ENCODE results near the gene RUVBL1. TPM values are rescaled to one million over a fixed set of nuclear protein-coding genes. Genes with fewer than 3 reads are reported as not detected.

Gene RUVBL1
- total RNA-seq, 4 donors from 2014 or later, result 16.3 to 35.6 (median 28.3) TPM

DNA sequence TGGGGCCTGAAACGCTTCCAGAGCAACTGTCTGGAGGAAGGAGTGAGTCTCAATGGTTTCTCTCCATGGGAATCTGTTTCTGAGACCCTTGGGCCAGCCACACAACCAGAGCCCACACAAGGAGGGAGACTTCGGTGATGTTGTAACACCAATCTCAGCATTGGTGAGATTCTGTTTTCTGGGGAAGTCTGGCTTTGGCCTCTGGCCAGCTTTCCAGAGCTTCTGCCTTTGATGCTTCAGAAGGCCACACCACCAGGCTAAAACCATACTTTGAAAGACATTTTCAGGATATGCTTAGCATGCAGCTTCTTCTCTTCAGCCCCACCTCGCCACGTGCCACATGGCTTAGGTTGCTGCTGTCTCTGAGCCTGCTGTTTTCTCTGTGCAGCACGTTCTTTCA is 26.0 kb upstream of the RUVBL1 start:
- Histone ChIP-seq H3K4me1 (peaks cover 8% of the 10 kb centered on the region), H3K9me3 (no peaks in the 10 kb centered on the region), H3K4me3 (no peak overlapping the region), H3K27ac (no peak overlapping the region), H3K27me3 (no peaks in the 10 kb centered on the region), H3K36me3 (no peaks in the 10 kb centered on the region)
- WGBS, result 51% methylated on average over 5 of the region's 5 CpGs
- no peak for DNase-seq (ENCODE audit: low spot score in 2 of 2)
- TF ChIP-seq POLR2AphosphoS5 (IDR thresholded peaks at IDR 0.05), result no peak
- TF ChIP-seq EP300 (IDR thresholded peaks at IDR 0.05), result no peak
- no peak for TF ChIP-seq POLR2A (IDR thresholded peaks at IDR 0.05)
- TF ChIP-seq, protein P1, sequence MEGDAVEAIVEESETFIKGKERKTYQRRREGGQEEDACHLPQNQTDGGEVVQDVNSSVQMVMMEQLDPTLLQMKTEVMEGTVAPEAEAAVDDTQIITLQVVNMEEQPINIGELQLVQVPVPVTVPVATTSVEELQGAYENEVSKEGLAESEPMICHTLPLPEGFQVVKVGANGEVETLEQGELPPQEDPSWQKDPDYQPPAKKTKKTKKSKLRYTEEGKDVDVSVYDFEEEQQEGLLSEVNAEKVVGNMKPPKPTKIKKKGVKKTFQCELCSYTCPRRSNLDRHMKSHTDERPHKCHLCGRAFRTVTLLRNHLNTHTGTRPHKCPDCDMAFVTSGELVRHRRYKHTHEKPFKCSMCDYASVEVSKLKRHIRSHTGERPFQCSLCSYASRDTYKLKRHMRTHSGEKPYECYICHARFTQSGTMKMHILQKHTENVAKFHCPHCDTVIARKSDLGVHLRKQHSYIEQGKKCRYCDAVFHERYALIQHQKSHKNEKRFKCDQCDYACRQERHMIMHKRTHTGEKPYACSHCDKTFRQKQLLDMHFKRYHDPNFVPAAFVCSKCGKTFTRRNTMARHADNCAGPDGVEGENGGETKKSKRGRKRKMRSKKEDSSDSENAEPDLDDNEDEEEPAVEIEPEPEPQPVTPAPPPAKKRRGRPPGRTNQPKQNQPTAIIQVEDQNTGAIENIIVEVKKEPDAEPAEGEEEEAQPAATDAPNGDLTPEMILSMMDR (IDR thresholded peaks at IDR 0.05), result no peak

DNA sequence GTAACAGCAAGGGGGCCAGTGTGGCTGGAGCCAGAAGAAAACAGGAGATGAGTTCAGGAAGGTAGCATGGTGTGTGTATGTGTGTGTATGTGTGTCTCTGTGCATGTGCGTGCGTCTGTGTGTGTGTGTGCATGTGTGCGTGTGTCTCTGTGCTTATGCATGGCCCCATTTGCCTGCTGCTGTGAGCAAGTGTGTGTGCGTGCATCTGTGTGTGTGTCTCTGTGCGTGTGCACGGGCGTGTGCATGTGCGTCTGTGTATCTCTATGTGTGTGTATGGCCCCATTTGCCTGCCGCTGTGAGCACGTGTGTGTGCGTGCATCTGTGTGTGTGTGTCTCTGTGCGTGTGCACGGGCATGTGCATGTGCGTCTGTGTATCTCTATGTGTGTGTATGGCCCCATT is 22.6 kb upstream of the RUVBL1 start:
- Histone ChIP-seq H3K27ac (no peak overlapping the region), H3K27me3 (no peaks in the 10 kb centered on the region), H3K4me1 (no peaks in the 10 kb centered on the region), H3K9me3 (no peaks in the 10 kb centered on the region), H3K4me3 (no peak overlapping the region), H3K36me3 (no peaks in the 10 kb centered on the region)
- TF ChIP-seq, protein P1 (IDR thresholded peaks at IDR 0.05), result no peak
- TF ChIP-seq EP300 (IDR thresholded peaks at IDR 0.05) (no peak), POLR2A (IDR thresholded peaks at IDR 0.05) (no peak), POLR2AphosphoS5 (IDR thresholded peaks at IDR 0.05) (no peak)
- 93% methylated on average over 7 of the region's 14 CpGs for WGBS
- DNase-seq (ENCODE audit: low spot score in 2 of 2), result no peak

DNA sequence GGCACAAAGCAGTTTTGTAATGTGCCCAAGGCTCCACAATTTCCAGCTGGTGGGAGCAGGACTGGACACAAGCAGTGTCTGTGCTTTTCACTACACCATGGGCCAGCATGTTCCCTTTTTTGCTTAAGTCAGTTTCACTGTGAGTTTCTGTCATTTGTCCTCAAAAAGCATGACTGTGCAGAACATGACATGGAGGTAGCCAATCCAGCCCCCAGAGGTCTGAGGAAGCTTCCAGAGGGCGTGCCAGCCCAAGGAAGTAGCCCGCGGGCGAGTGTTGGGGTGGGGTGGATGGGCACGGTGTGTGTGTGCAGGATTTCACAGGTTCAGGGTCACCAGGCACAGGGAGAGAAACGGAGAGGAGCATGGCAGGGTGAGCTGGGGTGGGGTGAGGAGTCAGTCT is 21.7 kb upstream of the RUVBL1 start:
- no peak for DNase-seq (ENCODE audit: low spot score in 2 of 2)
- TF ChIP-seq, protein P1 (IDR thresholded peaks at IDR 0.05), result no peak
- TF ChIP-seq EP300 (IDR thresholded peaks at IDR 0.05), result no peak
- no peak for TF ChIP-seq POLR2A (IDR thresholded peaks at IDR 0.05)
- no peak for TF ChIP-seq POLR2AphosphoS5 (IDR thresholded peaks at IDR 0.05)
- H3K27me3 ChIP-seq, result no peaks in the 10 kb centered on the region

DNA sequence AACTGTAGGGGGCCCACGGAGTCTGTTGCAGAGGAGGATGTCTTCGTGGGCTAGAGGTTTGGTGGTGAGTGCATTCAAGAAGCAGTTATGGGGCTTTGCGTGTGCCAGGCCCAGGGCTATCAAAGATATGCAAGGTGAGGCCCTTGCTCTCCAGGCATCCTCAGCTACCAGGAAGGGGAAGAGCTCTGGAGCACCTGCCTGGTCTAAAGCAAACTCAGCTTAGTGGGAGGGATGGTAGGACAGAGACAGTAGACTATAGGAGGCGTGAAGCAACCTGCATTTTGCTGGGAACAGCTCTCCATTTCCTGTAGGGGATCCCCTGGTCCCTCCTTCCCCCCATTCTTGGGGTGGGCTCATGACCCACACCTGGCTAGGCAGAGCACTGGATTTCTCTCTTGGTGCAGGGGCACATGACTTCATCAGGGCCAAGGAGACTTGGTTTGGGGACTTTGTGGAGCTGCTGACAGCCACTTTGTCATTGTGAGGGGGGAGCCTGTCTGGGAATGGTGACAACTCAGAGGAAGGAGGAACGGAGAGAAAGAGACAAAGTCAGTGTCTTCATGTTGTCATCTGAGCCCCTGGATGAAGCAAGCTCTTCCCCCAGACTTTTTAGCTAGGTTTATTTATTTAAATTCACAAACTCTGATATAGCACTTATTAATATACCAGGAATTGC is 21.0 kb upstream of the RUVBL1 start:
- 78% methylated on average over 5 of the region's 5 CpGs for WGBS
- Histone ChIP-seq H3K36me3 (no peaks in the 10 kb centered on the region), H3K4me1 (no peaks in the 10 kb centered on the region), H3K27ac (no peak overlapping the region), H3K27me3 (no peaks in the 10 kb centered on the region), H3K4me3 (no peak overlapping the region), H3K9me3 (no peaks in the 10 kb centered on the region)
- no peak for DNase-seq (ENCODE audit: low spot score in 2 of 2)
- TF ChIP-seq POLR2A (IDR thresholded peaks at IDR 0.05), result no peak
- TF ChIP-seq POLR2AphosphoS5 (IDR thresholded peaks at IDR 0.05), result no peak
- TF ChIP-seq EP300 (IDR thresholded peaks at IDR 0.05), result no peak
- TF ChIP-seq, protein P1 (IDR thresholded peaks at IDR 0.05), result no peak

More for the DNA sequence above, 21.7 kb upstream of the RUVBL1 start:
- no peaks in the 10 kb centered on the region for H3K36me3 ChIP-seq
- no peak overlapping the region for H3K27ac ChIP-seq
- no peaks in the 10 kb centered on the region for H3K9me3 ChIP-seq
- no peak overlapping the region for H3K4me3 ChIP-seq
- WGBS, result 63% methylated on average over 6 of the region's 6 CpGs
- no peaks in the 10 kb centered on the region for H3K4me1 ChIP-seq

DNA sequence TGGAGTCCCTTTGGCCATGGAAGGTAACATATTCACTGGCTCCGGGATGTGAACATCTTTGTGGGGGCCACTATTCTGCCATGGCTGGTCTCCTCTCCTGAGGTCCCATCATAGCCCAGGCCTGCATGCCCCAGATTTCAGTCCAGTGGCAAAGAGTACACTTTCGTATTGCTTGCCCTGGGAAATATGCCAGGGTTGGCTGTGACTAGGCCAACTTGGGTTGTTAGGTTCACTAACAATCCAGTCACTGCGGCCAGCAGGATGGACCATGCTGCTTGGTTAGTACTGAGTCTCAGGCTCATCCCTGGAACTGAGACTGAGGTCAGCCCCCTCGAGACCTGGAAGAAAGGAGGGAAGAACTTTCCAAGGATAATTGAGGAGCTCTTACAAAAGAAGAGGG is 19.9 kb upstream of the RUVBL1 start:
- no peaks in the 10 kb centered on the region for H3K9me3 ChIP-seq
- no peak for DNase-seq (ENCODE audit: low spot score in 2 of 2)
- no peak overlapping the region for H3K27ac ChIP-seq

More for the DNA sequence above, 19.9 kb upstream of the RUVBL1 start:
- WGBS, result 85% methylated on average over 4 of the region's 4 CpGs
- Histone ChIP-seq H3K4me3 (no peak overlapping the region), H3K27me3 (no peaks in the 10 kb centered on the region), H3K36me3 (no peaks in the 10 kb centered on the region), H3K4me1 (no peaks in the 10 kb centered on the region)
- no peak for TF ChIP-seq POLR2AphosphoS5 (IDR thresholded peaks at IDR 0.05)
- no peak for TF ChIP-seq EP300 (IDR thresholded peaks at IDR 0.05)
- TF ChIP-seq POLR2A (IDR thresholded peaks at IDR 0.05), result no peak
- TF ChIP-seq, protein P1 (IDR thresholded peaks at IDR 0.05), result no peak
